ENCODE data around the gene IQSEC2.

IQSEC2 gene

GRCh38 chrX:53254570-53255461, 26.6 kb downstream of the IQSEC2 start (continued):
- TF ChIP-seq ZNF518A (tag by site-specific recombination; conservative IDR thresholded peaks at IDR 0.05; ENCODE audit: low read depth) = no peak

GRCh38 chrX:53253293-53254020, 27.9 kb downstream of the IQSEC2 start:
- ChIA-PET POLR2A (interaction anchor here (1.1 to 2.0 kb wide), 3 partner anchors 10 to 28 kb away, joined by 3 to 6 read pairs (median 4); partner anchors contain the start of gene KDM5C), CTCF (interaction anchor here (0.6 to 5.4 kb wide), 10 partner anchors 8 to 76 kb away, joined by 3 to 26 read pairs (median 6); partner anchors contain the start of gene IQSEC2)
- H3K4me1 ChIP-seq (ENCODE audit: control insufficient read depth, insufficient read depth, low read length) = no peaks in the 10 kb centered on the region
- H3K36me3 ChIP-seq (ENCODE audit: control insufficient read depth in 2 of 2, insufficient read depth in 1 of 2, low read length in 2 of 2) = peaks cover 0 to 9% of the 10 kb centered on the region in 2 experiments; a peak in 2 of 3 replicates
- H3K27ac ChIP-seq (ENCODE audit: extremely low read depth, low read depth, low read length) = no peak overlapping the region
- TF ChIP-seq, protein P1, sequence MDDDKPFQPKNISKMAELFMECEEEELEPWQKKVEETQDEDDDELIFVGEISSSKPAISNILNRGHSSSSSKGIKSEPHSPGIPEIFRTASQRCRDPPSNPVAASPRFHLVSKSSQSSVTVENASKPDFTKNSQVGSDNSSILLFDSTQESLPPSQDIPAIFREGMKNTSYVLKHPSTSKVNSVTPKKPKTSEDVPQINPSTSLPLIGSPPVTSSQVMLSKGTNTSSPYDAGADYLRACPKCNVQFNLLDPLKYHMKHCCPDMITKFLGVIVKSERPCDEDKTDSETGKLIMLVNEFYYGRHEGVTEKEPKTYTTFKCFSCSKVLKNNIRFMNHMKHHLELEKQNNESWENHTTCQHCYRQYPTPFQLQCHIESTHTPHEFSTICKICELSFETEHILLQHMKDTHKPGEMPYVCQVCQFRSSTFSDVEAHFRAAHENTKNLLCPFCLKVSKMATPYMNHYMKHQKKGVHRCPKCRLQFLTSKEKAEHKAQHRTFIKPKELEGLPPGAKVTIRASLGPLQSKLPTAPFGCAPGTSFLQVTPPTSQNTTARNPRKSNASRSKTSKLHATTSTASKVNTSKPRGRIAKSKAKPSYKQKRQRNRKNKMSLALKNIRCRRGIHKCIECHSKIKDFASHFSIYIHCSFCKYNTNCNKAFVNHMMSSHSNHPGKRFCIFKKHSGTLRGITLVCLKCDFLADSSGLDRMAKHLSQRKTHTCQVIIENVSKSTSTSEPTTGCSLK (tag by site-specific recombination; IDR thresholded peaks at IDR 0.05) = no peak
- TF ChIP-seq KLF9 (tag by site-specific recombination; IDR thresholded peaks at IDR 0.05; ENCODE audit: low read depth) = no peak
- TF ChIP-seq ZNF548 (tag by site-specific recombination; IDR thresholded peaks at IDR 0.05) = no peak
- no peak for TF ChIP-seq ZNF311 (tag by site-specific recombination; IDR thresholded peaks at IDR 0.05; ENCODE audit: borderline replicate concordance)
- TF ChIP-seq ZSCAN18 (tag by site-specific recombination; IDR thresholded peaks at IDR 0.05) = no peak
- no peak for TF ChIP-seq ZNF792 (tag by site-specific recombination; IDR thresholded peaks at IDR 0.05)
- no peaks in the 10 kb centered on the region for H3K9me3 ChIP-seq (ENCODE audit: control insufficient read depth, insufficient read depth, low read depth, low read length)
- no peak overlapping the region for H3K4me3 ChIP-seq (ENCODE audit: low read depth, low read length)

- POLR2A ChIA-PET = no interaction called here
- Histone ChIP-seq H3K36me3 (ENCODE audit: control insufficient read depth in 2 of 2, insufficient read depth in 1 of 2, low read length in 2 of 2) (peaks cover 0 to 26% of the 10 kb centered on the region in 2 experiments; a peak in 2 of 3 replicates), H3K9me3 (ENCODE audit: control insufficient read depth, insufficient read depth, low read depth, low read length) (no peaks in the 10 kb centered on the region), H3K27ac (ENCODE audit: extremely low read depth, low read depth, low read length) (no peak overlapping the region), H3K4me1 (ENCODE audit: control insufficient read depth, insufficient read depth, low read length) (no peaks in the 10 kb centered on the region), H3K4me3 (ENCODE audit: low read depth, low read length) (no peak overlapping the region)
- CTCF ChIA-PET = interaction anchor here (1.1 to 5.4 kb wide), 4 partner anchors 12 to 185 kb away, joined by 4 to 26 read pairs (median 22); no protein-coding TSS in a partner anchor
- TF ChIP-seq, protein P2, sequence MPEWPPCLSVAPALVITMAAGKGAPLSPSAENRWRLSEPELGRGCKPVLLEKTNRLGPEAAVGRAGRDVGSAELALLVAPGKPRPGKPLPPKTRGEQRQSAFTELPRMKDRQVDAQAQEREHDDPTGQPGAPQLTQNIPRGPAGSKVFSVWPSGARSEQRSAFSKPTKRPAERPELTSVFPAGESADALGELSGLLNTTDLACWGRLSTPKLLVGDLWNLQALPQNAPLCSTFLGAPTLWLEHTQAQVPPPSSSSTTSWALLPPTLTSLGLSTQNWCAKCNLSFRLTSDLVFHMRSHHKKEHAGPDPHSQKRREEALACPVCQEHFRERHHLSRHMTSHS (tag by site-specific recombination; IDR thresholded peaks at IDR 0.05) = no peak
- TF ChIP-seq ZIC2 (tag by site-specific recombination; IDR thresholded peaks at IDR 0.05) = peak; percentile 53; the same call in 1 of the 2 replicates
Observed at GRCh38 chrX:53251307-53251706, 30.1 kb downstream of the IQSEC2 start.
